Neural progenitor cell (in vitro differentiated cells): ENCODE data around the gene TBC1D20. TPM values are rescaled to one million over a fixed set of nuclear protein-coding genes. Genes with fewer than 3 reads are reported as not detected.

Experiments
- DNase-seq: peaks from one replicate; pipeline ENCODE4 v3.0.0-alpha.2; 2016; ENCODE audit warnings: low spot score
- H2AFZ ChIP-seq: fragments of 200-600 bp; sonication (generic); replicated peaks from 2 replicates; pipeline ENCODE4 v1.6.1; 2016; ENCODE audit warnings: antibody characterized with exemption
- H3F3A ChIP-seq: fragments of 200-600 bp; sonication (generic); 2 replicates; pipeline ENCODE4 v1.6.1; 2016; ENCODE audit warnings: antibody characterized with exemption, low read depth
- H3K27ac ChIP-seq: fragments of 200-600 bp; sonication (generic); 2 replicates; pipeline ENCODE4 v1.5.1; 2016; ENCODE audit warnings: mild to moderate bottlenecking
- H3K27me3 ChIP-seq: fragments of 200-600 bp; sonication (generic); 2 replicates; pipeline ENCODE4 v1.6.1; 2016; ENCODE audit warnings: mild to moderate bottlenecking, moderate library complexity
- H3K36me3 ChIP-seq: fragments of 200-600 bp; sonication (generic); 2 replicates; pipeline ENCODE4 v1.5.1; 2016
- H3K4me1 ChIP-seq: fragments of 200-600 bp; sonication (generic); 2 replicates; pipeline ENCODE4 v1.6.1; 2016; ENCODE audit warnings: mixed run types
- H3K4me2 ChIP-seq: fragments of 200-600 bp; sonication (generic); 2 replicates; pipeline ENCODE4 v1.6.1; 2016
- H3K4me3 ChIP-seq: fragments of 200-600 bp; sonication (generic); 2 replicates; pipeline ENCODE4 v1.5.1; 2016
- H3K79me2 ChIP-seq: fragments of 200-600 bp; sonication (generic); 2 replicates; pipeline ENCODE4 v1.6.1; 2016; ENCODE audit warnings: low read depth
- H3K9ac ChIP-seq: fragments of 200-600 bp; sonication (generic); 2 replicates; pipeline ENCODE4 v1.6.1; 2016
- H3K9me3 ChIP-seq: fragments of 200-600 bp; sonication (generic); 2 replicates; pipeline ENCODE4 v1.5.1; 2016; ENCODE audit warnings: low read depth
- H4K20me1 ChIP-seq: fragments of 200-600 bp; sonication (generic); 2 replicates; pipeline ENCODE4 v1.6.1; 2016; ENCODE audit warnings: low read depth
- H3K27ac Mint-ChIP-seq: 3 replicates; pipeline ENCODE4 v1.8.0; 2021; ENCODE audit warnings: mixed read lengths
- H3K27me3 Mint-ChIP-seq: 2 replicates; pipeline ENCODE4 v1.8.0; 2022; ENCODE audit warnings: low read depth, mild to moderate bottlenecking, inconsistent platforms, moderate library complexity, mixed read lengths; ENCODE audit not compliant: insufficient read depth
- H3K36me3 Mint-ChIP-seq: 3 replicates; pipeline ENCODE4 v1.8.0; 2021; ENCODE audit warnings: mixed read lengths
- H3K4me1 Mint-ChIP-seq: 3 replicates; pipeline ENCODE4 v1.8.0; 2021; ENCODE audit warnings: mixed read lengths
- H3K4me3 Mint-ChIP-seq: 3 replicates; pipeline ENCODE4 v1.8.0; 2021; ENCODE audit warnings: mild to moderate bottlenecking, moderate library complexity, mixed read lengths
- H3K9me3 Mint-ChIP-seq: 3 replicates; pipeline ENCODE4 v1.8.0; 2020; ENCODE audit warnings: mixed read lengths
- EZH2 ChIP-seq: fragments of 200-600 bp; sonication (generic); IDR thresholded peaks from 2 replicates; pipeline ENCODE4 v1.6.1; 2017; ENCODE audit warnings: antibody characterized with exemption, mild to moderate bottlenecking, moderate library complexity
- EZH2phosphoT487 ChIP-seq: fragments of 200-600 bp; sonication (generic); IDR thresholded peaks from 2 replicates; pipeline ENCODE4 v1.6.1; 2017; ENCODE audit warnings: antibody characterized with exemption
- total RNA-seq: library from RNA; depleted of rRNA; stranded (reverse); fragments of >200 nt; gene quantifications from 2 replicates; pipeline ENCODE4 v1.2.3, GENCODE V29; 2015; ENCODE audit warnings: low replicate concordance
- TF ChIP-seq, protein P1 (sequence below): fragments of 200-600 bp; sonication (generic); IDR thresholded peaks from 2 replicates; pipeline ENCODE4 v1.5.1; 2017; ENCODE audit warnings: antibody characterized with exemption, mild to moderate bottlenecking

The TBC1D20 gene
- total RNA-seq, 1 donor from 2014 or later = 23.2 TPM

DNA sequence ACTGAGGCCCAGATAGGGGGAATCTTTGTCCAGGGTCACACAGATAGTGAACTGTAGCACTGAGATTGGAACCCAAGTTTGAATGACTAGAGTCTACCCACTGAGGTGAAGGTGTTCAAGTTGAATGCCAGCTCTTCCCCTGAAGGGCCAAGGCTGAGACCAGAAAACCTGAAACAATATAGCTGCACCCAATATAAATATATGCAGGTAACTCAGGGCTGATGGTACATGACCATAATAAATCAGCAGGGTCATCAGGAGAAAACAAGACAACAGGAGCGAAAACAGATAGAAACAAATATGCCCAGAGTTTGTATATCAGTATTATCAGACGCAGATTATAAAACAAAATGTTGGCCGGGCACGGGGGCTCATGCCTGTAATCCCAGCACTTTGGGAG is 58.2 kb downstream of the TBC1D20 start:
- no peaks in the 10 kb centered on the region for H3K36me3 Mint-ChIP-seq
- TF ChIP-seq EZH2 (no peak), EZH2phosphoT487 (no peak)
- TF ChIP-seq, protein P1, sequence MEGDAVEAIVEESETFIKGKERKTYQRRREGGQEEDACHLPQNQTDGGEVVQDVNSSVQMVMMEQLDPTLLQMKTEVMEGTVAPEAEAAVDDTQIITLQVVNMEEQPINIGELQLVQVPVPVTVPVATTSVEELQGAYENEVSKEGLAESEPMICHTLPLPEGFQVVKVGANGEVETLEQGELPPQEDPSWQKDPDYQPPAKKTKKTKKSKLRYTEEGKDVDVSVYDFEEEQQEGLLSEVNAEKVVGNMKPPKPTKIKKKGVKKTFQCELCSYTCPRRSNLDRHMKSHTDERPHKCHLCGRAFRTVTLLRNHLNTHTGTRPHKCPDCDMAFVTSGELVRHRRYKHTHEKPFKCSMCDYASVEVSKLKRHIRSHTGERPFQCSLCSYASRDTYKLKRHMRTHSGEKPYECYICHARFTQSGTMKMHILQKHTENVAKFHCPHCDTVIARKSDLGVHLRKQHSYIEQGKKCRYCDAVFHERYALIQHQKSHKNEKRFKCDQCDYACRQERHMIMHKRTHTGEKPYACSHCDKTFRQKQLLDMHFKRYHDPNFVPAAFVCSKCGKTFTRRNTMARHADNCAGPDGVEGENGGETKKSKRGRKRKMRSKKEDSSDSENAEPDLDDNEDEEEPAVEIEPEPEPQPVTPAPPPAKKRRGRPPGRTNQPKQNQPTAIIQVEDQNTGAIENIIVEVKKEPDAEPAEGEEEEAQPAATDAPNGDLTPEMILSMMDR = no peak
- peaks cover 4% of the 10 kb centered on the region for H3K27me3 Mint-ChIP-seq
- H3K4me3 Mint-ChIP-seq = no peak overlapping the region
- H3K9me3 Mint-ChIP-seq = peaks cover 9% of the 10 kb centered on the region
- Histone ChIP-seq H2AFZ (no peak overlapping the region), H3K4me1 (peaks cover 12% of the 10 kb centered on the region), H3K27ac (no peak overlapping the region), H3K9ac (no peak overlapping the region), H3K27me3 (no peaks in the 10 kb centered on the region), H3F3A (peaks cover 16% of the 10 kb centered on the region), H4K20me1 (peaks cover 8% of the 10 kb centered on the region), H3K9me3 (no peaks in the 10 kb centered on the region), H3K4me2 (no peak overlapping the region), H3K79me2 (peaks cover 11% of the 10 kb centered on the region), H3K36me3 (no peaks in the 10 kb centered on the region), H3K4me3 (no peak overlapping the region)
- H3K27ac Mint-ChIP-seq = no peak overlapping the region
- peaks cover 24% of the 10 kb centered on the region for H3K4me1 Mint-ChIP-seq
- DNase-seq = no peak

DNA sequence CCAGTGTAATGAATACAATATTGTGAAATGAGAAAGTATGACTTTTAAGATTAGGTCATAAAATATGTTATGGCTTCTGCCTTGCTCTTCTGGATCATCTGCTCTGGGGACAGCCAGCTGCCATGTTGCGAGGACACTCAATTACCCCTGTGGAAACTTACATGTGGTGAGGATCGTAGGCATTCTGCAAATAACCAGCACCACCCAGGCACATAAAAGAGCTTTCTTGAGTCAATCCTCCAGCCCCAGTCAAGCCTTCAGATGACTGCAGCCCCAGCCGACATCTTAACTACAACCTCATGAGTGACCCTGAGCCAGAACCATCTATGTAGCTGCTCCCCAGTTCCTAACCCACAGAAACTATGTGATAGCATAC is 58.8 kb downstream of the TBC1D20 start:
- H3K4me3 ChIP-seq = no peak overlapping the region
- peaks cover 9% of the 10 kb centered on the region for H3K9me3 Mint-ChIP-seq
- H3F3A ChIP-seq = peaks cover 16% of the 10 kb centered on the region
- peaks cover 3% of the 10 kb centered on the region for H4K20me1 ChIP-seq
- H3K27me3 Mint-ChIP-seq = peaks cover 4% of the 10 kb centered on the region
- no peak overlapping the region for H3K9ac ChIP-seq
- H3K36me3 Mint-ChIP-seq = no peaks in the 10 kb centered on the region
- no peak overlapping the region for H3K27ac Mint-ChIP-seq
- H2AFZ ChIP-seq = no peak overlapping the region
- no peak for DNase-seq
- no peak overlapping the region for H3K27ac ChIP-seq
- no peak for TF ChIP-seq EZH2phosphoT487
- no peak for TF ChIP-seq EZH2
- TF ChIP-seq, protein P1 = no peak
- no peak overlapping the region for H3K4me3 Mint-ChIP-seq
- no peaks in the 10 kb centered on the region for H3K9me3 ChIP-seq
- H3K4me1 ChIP-seq = peaks cover 10% of the 10 kb centered on the region
- no peak overlapping the region for H3K4me2 ChIP-seq
- peaks cover 20% of the 10 kb centered on the region for H3K4me1 Mint-ChIP-seq
- peaks cover 5% of the 10 kb centered on the region for H3K79me2 ChIP-seq
- H3K36me3 ChIP-seq = no peaks in the 10 kb centered on the region
- no peaks in the 10 kb centered on the region for H3K27me3 ChIP-seq

DNA sequence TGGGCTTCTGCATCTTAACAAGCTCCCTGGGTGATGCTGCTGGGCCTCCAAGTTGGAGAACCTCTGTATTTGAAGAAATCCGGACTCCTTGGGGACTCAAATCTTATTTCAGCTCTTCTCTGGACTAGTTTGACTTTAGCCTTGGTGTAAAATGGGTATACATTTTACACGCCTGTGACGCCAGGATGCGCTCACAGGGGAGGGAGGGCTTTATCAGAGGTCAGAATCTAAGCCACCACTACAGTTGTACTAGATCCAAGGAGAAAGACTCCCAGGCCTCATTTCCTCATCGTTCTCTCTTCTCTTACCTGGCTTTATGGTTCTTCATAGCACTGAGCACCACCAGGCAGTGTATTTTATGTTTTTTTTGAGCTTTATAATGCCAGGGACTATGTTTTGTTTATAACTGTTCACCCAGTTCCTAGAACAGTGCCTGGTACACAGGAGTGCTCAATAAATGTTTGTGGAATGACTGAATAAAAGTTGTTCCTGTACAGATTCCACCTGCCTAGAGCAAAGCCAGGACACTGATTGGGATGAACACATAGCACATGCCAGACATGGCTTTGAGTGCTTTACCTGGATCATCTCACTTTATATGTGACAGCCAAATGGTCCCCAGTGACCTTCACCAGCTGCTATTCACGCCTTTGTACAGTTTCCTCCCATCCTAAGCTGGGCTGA is 59.3 kb downstream of the TBC1D20 start:
- no peak overlapping the region for H3K4me3 Mint-ChIP-seq
- H3K27ac Mint-ChIP-seq = no peak overlapping the region

More for the DNA sequence above, 59.3 kb downstream of the TBC1D20 start:
- Histone ChIP-seq H4K20me1 (no peaks in the 10 kb centered on the region), H3K27ac (no peak overlapping the region), H3K79me2 (peaks cover under 1% of the 10 kb centered on the region), H3K27me3 (no peaks in the 10 kb centered on the region), H3K9me3 (no peaks in the 10 kb centered on the region), H3K4me2 (no peak overlapping the region), H3K4me1 (peaks cover 10% of the 10 kb centered on the region), H3F3A (peaks cover 16% of the 10 kb centered on the region), H2AFZ (no peak overlapping the region), H3K36me3 (no peaks in the 10 kb centered on the region), H3K9ac (no peak overlapping the region), H3K4me3 (no peak overlapping the region)
- DNase-seq = no peak
- Mint-ChIP-seq H3K27me3 (peaks cover 4% of the 10 kb centered on the region), H3K9me3 (peaks cover 9% of the 10 kb centered on the region), H3K36me3 (no peaks in the 10 kb centered on the region), H3K4me1 (peaks cover 20% of the 10 kb centered on the region)
- no peak for TF ChIP-seq EZH2phosphoT487
- TF ChIP-seq, protein P1 = no peak
- TF ChIP-seq EZH2 = no peak
